Measurements from ENCODE around the gene SSTR1.

GRCh38 chr14:38185671-38186070 lies 22.0 kb upstream of the SSTR1 start:
- TF ChIP-seq POLR2A (IDR thresholded peaks at IDR 0.05) (no peak), CTCF (IDR thresholded peaks at IDR 0.05 in 4 of 5, conservative IDR thresholded peaks at IDR 0.05 in 1 of 5) (no peak)

Measured in gastrocnemius medialis (tissue), 4 donors.